RWPE2 (cell line): ENCODE results near the gene KSR1.
"Not testable (repeated sequence)": the region's sequence is repeated elsewhere in the genome, so short reads cannot be mapped to it uniquely, and the experiment has no call there.

Source experiments
- ATAC-seq: fragments of 200-7000 bp; cut with Tn5 transposase; 3 replicates; pipeline ENCODE4 v1.9.1; 2021; ENCODE audit warnings: low read depth
- DNase-seq: peaks from one replicate; pipeline ENCODE4 v3.0.0-alpha.2; 2020; ENCODE audit warnings: low spot score
- H3K27ac ChIP-seq: fragments of 450-650 bp; 2 replicates; pipeline ENCODE4 v1.5.1; 2017; ENCODE audit warnings: mild to moderate bottlenecking; ENCODE audit not compliant: poor library complexity, severe bottlenecking
- H3K27me3 ChIP-seq: fragments of 250-450 bp; sonication (Bioruptor Pico); 2 replicates; pipeline ENCODE4 v1.5.1; 2021; ENCODE audit warnings: mild to moderate bottlenecking, moderate library complexity; ENCODE audit not compliant: insufficient read depth, poor library complexity, severe bottlenecking
- H3K36me3 ChIP-seq: fragments of 250-450 bp; sonication (Bioruptor Pico); 2 replicates; pipeline ENCODE4 v1.5.1; 2020; ENCODE audit warnings: low read depth, mild to moderate bottlenecking, moderate library complexity
- H3K4me1 ChIP-seq: fragments of 250-450 bp; sonication (Bioruptor Pico); 2 replicates; pipeline ENCODE4 v1.5.1; 2021; ENCODE audit warnings: mild to moderate bottlenecking, moderate library complexity; ENCODE audit not compliant: insufficient read depth, poor library complexity, severe bottlenecking
- H3K4me3 ChIP-seq: fragments of 250-450 bp; sonication (Bioruptor Pico); 2 replicates; pipeline ENCODE4 v1.5.1; 2021; ENCODE audit warnings: mild to moderate bottlenecking, moderate library complexity; ENCODE audit not compliant: severe bottlenecking
- H3K9me3 ChIP-seq: fragments of 250-450 bp; sonication (Bioruptor Pico); 2 replicates; pipeline ENCODE4 v1.5.1; 2021; ENCODE audit warnings: mild to moderate bottlenecking, moderate library complexity; ENCODE audit not compliant: severe bottlenecking
- CTCF ChIP-seq: fragments of 450-650 bp; IDR thresholded peaks from one replicate; pipeline ENCODE4 v1.5.1; 2017; ENCODE audit warnings: mild to moderate bottlenecking, moderate library complexity; ENCODE audit not compliant: poor library complexity, severe bottlenecking

Gene KSR1

DNA sequence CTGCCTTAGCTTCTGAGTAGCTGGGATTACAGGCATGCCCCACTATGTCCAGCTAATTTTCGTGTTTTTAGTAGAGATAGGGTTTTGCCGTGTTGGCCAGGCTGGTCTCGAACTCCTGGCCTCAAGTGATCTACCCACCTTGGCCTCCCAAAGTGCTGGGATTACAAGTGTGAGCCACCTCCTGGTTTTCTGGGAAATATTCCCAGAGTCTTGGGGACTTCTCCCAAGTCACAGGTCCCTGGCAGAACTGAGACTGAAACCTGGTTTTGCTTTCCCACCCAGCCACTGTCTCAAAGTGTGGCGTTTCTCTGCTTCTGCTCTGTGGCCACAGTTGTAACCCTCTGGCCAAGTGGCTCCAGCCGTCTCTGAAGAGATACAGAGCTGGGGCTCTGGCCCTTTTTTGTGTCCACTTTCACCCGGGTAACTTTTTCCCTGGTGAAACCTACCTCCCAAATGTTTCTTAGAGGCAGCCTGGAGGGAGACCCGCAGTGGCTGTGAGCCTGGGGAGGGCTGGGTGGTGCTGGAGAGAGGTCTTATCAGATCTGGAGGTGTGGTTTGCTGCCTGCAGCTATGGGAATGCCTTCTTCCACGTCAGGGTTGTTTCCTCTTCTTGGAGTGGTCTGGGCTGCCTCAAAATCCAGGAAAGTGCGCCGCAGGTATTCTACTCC, 5.1 kb downstream of the KSR1 start:
- H3K36me3 ChIP-seq = no peaks in the 10 kb centered on the region
- no peak overlapping the region for H3K27ac ChIP-seq
- ATAC-seq (no peak), DNase-seq (no peak)
- no peaks in the 10 kb centered on the region for H3K9me3 ChIP-seq
- no peak overlapping the region for H3K4me3 ChIP-seq
- no peak for TF ChIP-seq CTCF
- peaks cover 3% of the 10 kb centered on the region for H3K27me3 ChIP-seq
- H3K4me1 ChIP-seq = peaks cover 4% of the 10 kb centered on the region

DNA sequence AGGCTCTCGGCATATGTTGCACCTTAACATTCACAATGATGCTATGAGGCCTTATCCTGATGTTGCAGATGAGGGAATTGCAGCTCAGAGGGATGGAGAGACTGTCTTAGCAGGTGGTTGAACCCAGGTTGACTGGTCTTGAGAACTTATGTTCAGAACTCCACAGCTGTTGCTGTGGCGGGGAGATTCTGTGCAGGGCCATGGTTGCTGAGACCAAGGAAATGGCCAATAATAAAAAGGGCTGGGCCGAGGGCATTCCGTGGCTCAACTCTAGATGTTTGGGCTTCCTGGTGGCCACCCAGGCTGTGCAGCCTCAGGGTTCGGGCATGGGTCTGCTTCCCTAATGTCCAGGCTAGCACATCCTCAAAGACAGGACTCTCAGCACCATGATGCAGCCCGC, 5.9 kb downstream of the KSR1 start:
- TF ChIP-seq CTCF = no peak
- peaks cover 4% of the 10 kb centered on the region for H3K4me1 ChIP-seq
- H3K4me3 ChIP-seq = no peak overlapping the region
- no peak for ATAC-seq
- no peak overlapping the region for H3K27ac ChIP-seq
- H3K36me3 ChIP-seq = no peaks in the 10 kb centered on the region
- H3K9me3 ChIP-seq = no peaks in the 10 kb centered on the region
- no peak for DNase-seq
- peaks cover 3% of the 10 kb centered on the region for H3K27me3 ChIP-seq

DNA sequence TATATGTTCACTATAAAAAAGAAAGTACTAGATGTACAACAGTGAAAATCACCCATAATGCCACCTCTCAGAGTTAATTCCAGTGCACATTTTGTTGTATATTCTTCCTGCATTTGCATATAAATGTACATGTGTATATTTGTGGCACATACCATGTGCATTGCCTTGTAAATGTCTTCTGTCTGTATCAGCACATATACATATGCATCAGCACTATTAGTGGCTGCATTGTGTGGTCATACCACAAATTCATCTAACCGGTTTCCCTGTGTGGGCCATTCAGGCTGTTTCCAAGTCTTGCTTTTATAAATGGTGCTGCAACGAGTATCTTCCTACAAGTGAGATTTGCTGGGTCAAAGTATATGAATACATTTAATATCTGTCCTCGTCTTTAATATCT, 6.5 kb downstream of the KSR1 start:
- H3K27me3 ChIP-seq = no peaks in the 10 kb centered on the region
- H3K4me3 ChIP-seq = no peak overlapping the region
- no peak overlapping the region for H3K27ac ChIP-seq
- TF ChIP-seq CTCF = no peak
- no peaks in the 10 kb centered on the region for H3K9me3 ChIP-seq
- ATAC-seq (no peak), DNase-seq (no peak)
- H3K36me3 ChIP-seq = no peaks in the 10 kb centered on the region
- no peaks in the 10 kb centered on the region for H3K4me1 ChIP-seq

- TF ChIP-seq CTCF = no peak
- no peaks in the 10 kb centered on the region for H3K9me3 ChIP-seq
- DNase-seq = no peak
- no peak for ATAC-seq
- H3K27ac ChIP-seq = no peak overlapping the region
- no peak overlapping the region for H3K4me3 ChIP-seq
- no peaks in the 10 kb centered on the region for H3K27me3 ChIP-seq
- H3K36me3 ChIP-seq = no peaks in the 10 kb centered on the region
- H3K4me1 ChIP-seq = no peaks in the 10 kb centered on the region
Observed at GRCh38 chr17:27463235-27463677, 7.0 kb downstream of the KSR1 start.

DNA sequence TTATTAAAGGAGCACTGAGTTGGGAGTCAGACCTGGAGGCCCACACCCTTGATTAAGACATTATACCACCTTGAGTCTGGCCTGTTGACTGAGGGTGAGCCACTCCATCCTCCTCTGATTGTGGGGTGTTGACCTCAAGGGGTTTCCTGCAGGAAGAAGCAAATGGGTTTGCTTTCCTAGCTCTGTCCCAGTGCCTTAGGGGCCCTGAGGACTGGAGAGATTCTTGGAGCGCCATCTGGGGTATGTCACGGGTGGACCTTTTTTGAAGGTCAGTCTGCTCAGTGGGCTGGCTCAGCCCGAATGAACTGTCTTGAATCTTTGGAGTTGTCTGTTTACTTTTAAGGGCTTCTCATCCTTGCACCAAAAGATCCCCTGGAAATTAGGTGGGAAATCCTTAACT, 7.8 kb downstream of the KSR1 start:
- not testable (repeated sequence) for H3K27ac ChIP-seq, H3K27me3 ChIP-seq, H3K4me3 ChIP-seq, ATAC-seq, H3K4me1 ChIP-seq, H3K9me3 ChIP-seq, DNase-seq, H3K36me3 ChIP-seq
